GM23338 (cell line): ENCODE data around the gene DCTN2. TPM values are rescaled to one million over a fixed set of nuclear protein-coding genes. Genes with fewer than 3 reads are reported as not detected.

Experiments
- ATAC-seq: fragments of 200-7000 bp; cut with Tn5 transposase; 3 replicates; pipeline ENCODE4 v1.9.1; 2020
- DNase-seq: peaks from one replicate; pipeline ENCODE4 v3.0.0-alpha.2; 2015; ENCODE audit warnings: low spot score
- H2AFZ ChIP-seq: fragments of 200-600 bp; sonication (generic); 2 replicates; pipeline ENCODE4 v1.8.0; 2016; ENCODE audit warnings: antibody characterized with exemption, mild to moderate bottlenecking, moderate library complexity
- H3F3A ChIP-seq: fragments of 200-600 bp; sonication (generic); replicated peaks from 2 replicates; pipeline ENCODE4 v1.8.0; 2017; ENCODE audit warnings: antibody characterized with exemption, mixed run types, low read depth
- H3K27ac ChIP-seq: fragments of 200-600 bp; sonication (generic); 2 replicates; pipeline ENCODE4 v1.6.1; 2016; ENCODE audit warnings: low read depth
- H3K27me3 ChIP-seq: fragments of 200-600 bp; sonication (generic); 2 replicates; pipeline ENCODE4 v1.8.0; 2016; ENCODE audit warnings: mild to moderate bottlenecking, mixed run types, moderate library complexity; ENCODE audit not compliant: insufficient read depth
- H3K36me3 ChIP-seq: fragments of 200-600 bp; sonication (generic); 2 replicates; pipeline ENCODE4 v1.8.0; 2016; ENCODE audit warnings: mild to moderate bottlenecking; ENCODE audit not compliant: insufficient read depth
- H3K4me1 ChIP-seq: fragments of 200-600 bp; sonication (generic); 2 replicates; pipeline ENCODE4 v1.8.0; 2016; ENCODE audit warnings: mild to moderate bottlenecking, moderate library complexity; ENCODE audit not compliant: insufficient read depth
- H3K4me2 ChIP-seq: fragments of 200-600 bp; sonication (generic); 2 replicates; pipeline ENCODE4 v1.7.1; 2017; ENCODE audit warnings: mixed run types
- H3K4me3 ChIP-seq: fragments of 200-600 bp; sonication (generic); 2 replicates; pipeline ENCODE4 v1.6.1; 2016; ENCODE audit warnings: mixed run types
- H3K79me2 ChIP-seq: fragments of 200-600 bp; sonication (generic); replicated peaks from 2 replicates; pipeline ENCODE4 v1.8.0; 2017; ENCODE audit warnings: mild to moderate bottlenecking; ENCODE audit not compliant: insufficient read depth
- H3K9me2 ChIP-seq: fragments of 200-600 bp; sonication (generic); 2 replicates; pipeline ENCODE4 v1.8.0; 2017; ENCODE audit not compliant: insufficient read depth
- H4K20me1 ChIP-seq: fragments of 200-600 bp; sonication (generic); replicated peaks from 2 replicates; pipeline ENCODE4 v1.8.0; 2017; ENCODE audit warnings: mild to moderate bottlenecking; ENCODE audit not compliant: insufficient read depth
- H3K27ac Mint-ChIP-seq: 2 replicates; pipeline ENCODE4 v1.8.0; 2020; ENCODE audit warnings: inconsistent platforms, mild to moderate bottlenecking, moderate library complexity, mixed read lengths
- H3K27me3 Mint-ChIP-seq: 3 replicates; pipeline ENCODE4 v1.8.0; 2022; ENCODE audit warnings: low read depth, mild to moderate bottlenecking, moderate library complexity, mixed read lengths, inconsistent platforms; ENCODE audit not compliant: insufficient read depth, poor library complexity
- H3K36me3 Mint-ChIP-seq: 3 replicates; pipeline ENCODE4 v1.8.0; 2021; ENCODE audit warnings: low read depth, mild to moderate bottlenecking, inconsistent platforms, moderate library complexity, mixed read lengths
- H3K4me1 Mint-ChIP-seq: 3 replicates; pipeline ENCODE4 v1.8.0; 2020; ENCODE audit warnings: mild to moderate bottlenecking, inconsistent platforms, mixed read lengths
- H3K4me3 Mint-ChIP-seq: 3 replicates; pipeline ENCODE4 v1.8.0; 2021; ENCODE audit warnings: moderate library complexity, mild to moderate bottlenecking, inconsistent platforms, mixed read lengths
- H3K9me3 Mint-ChIP-seq: 3 replicates; pipeline ENCODE4 v1.8.0; 2020; ENCODE audit warnings: moderate library complexity, mild to moderate bottlenecking, inconsistent platforms, mixed read lengths
- CREB1 ChIP-seq: fragments of 250-450 bp; sonication (Bioruptor Pico); IDR thresholded peaks from 2 replicates; pipeline ENCODE4 v1.5.0; 2020; ENCODE audit warnings: low read depth, mild to moderate bottlenecking, moderate library complexity
- CTCF ChIP-seq, 2 experiments: fragments of 200-600 bp in 1 of 2; sonication (generic) in 1 of 2; conservative IDR thresholded peaks; 2 replicates each; pipeline versions ENCODE4 v1.5.1 to v1.6.1; 2016 to 2017; ENCODE audit warnings: antibody characterized with exemption in 2 of 2, low read depth in 2 of 2, mild to moderate bottlenecking in 2 of 2, moderate library complexity in 1 of 2
- EZH2 ChIP-seq: fragments of 200-600 bp; sonication (generic); IDR thresholded peaks from one replicate; pipeline ENCODE4 v1.8.0; 2017; ENCODE audit warnings: antibody characterized with exemption, mild to moderate bottlenecking, low read depth; ENCODE audit not compliant: unreplicated experiment
- EZH2phosphoT487 ChIP-seq: fragments of 200-600 bp; sonication (generic); IDR thresholded peaks from one replicate; pipeline ENCODE4 v1.8.1; 2018; ENCODE audit warnings: antibody characterized with exemption; ENCODE audit not compliant: unreplicated experiment
- POLR2AphosphoS5 ChIP-seq: IDR thresholded peaks from 2 replicates; pipeline ENCODE4 v1.6.1; 2016; ENCODE audit warnings: antibody characterized with exemption, low read depth
- REST ChIP-seq: IDR thresholded peaks from one replicate; pipeline ENCODE4 v1.6.1; 2018; ENCODE audit warnings: antibody characterized with exemption; ENCODE audit not compliant: unreplicated experiment
- ZNF331 ChIP-seq: fragments of 250-450 bp; sonication (Bioruptor Pico); IDR thresholded peaks from 2 replicates; pipeline ENCODE4 v1.5.0; 2020; ENCODE audit warnings: low read depth, mild to moderate bottlenecking, moderate library complexity
- ZNF462 ChIP-seq: fragments of 250-450 bp; sonication (Bioruptor Pico); IDR thresholded peaks from 2 replicates; pipeline ENCODE4 v1.5.0; 2020; ENCODE audit warnings: mild to moderate bottlenecking, moderate library complexity
- polyA plus RNA-seq: library from polyadenylated mRNA; unstranded; fragments of >200 nt; fragmentation: Nextera tagmentation; extraction: Ambion mirVana; gene quantifications from 2 replicates; pipeline ENCODE4 v1.2.1, GENCODE V29; 2016
- total RNA-seq: library from RNA; depleted of rRNA; stranded (reverse); fragments of >200 nt; shearing (Covaris generic); gene quantifications from 2 replicates; pipeline ENCODE4 v1.2.3, GENCODE V29; 2014

The DCTN2 gene
- total and polyA plus RNA-seq, 2 experiments from 2014 or later, result 56.1 to 157 TPM

- no peak for TF ChIP-seq REST
- no peak for TF ChIP-seq EZH2phosphoT487
- no peak for TF ChIP-seq EZH2
Measured at GRCh38 chr12:57577981-57578758, 31.2 kb upstream of the DCTN2 start (continued).

GRCh38 chr12:57576613-57577160 is 29.7 kb upstream of the DCTN2 start:
- peaks cover 4% of the 10 kb centered on the region for H3K27me3 Mint-ChIP-seq
- Histone ChIP-seq H4K20me1 (peaks cover 4% of the 10 kb centered on the region; the same call in 1 of the 2 replicates), H3K4me1 (no peaks in the 10 kb centered on the region), H3K36me3 (peaks cover 5% of the 10 kb centered on the region), H2AFZ (no peak overlapping the region), H3F3A (0 out of 2 replicates have a peak, but pooled peaks cover 2% of the 10 kb centered on the region), H3K4me2 (no peak overlapping the region), H3K4me3 (no peak overlapping the region), H3K27me3 (no peaks in the 10 kb centered on the region), H3K27ac (no peak overlapping the region), H3K79me2 (no peaks in the 10 kb centered on the region), H3K9me2 (no peaks in the 10 kb centered on the region)
- no peak for ATAC-seq
- H3K9me3 Mint-ChIP-seq, result no peaks in the 10 kb centered on the region
- no peak overlapping the region for H3K27ac Mint-ChIP-seq
- DNase-seq, result no peak
- H3K36me3 Mint-ChIP-seq, result peaks cover 67% of the 10 kb centered on the region
- no peak overlapping the region for H3K4me3 Mint-ChIP-seq
- H3K4me1 Mint-ChIP-seq, result no peaks in the 10 kb centered on the region
- TF ChIP-seq CTCF (conservative IDR thresholded peaks at IDR 0.05; ENCODE audit: low read depth in 2 of 2) (no peak), POLR2AphosphoS5 (no peak), CREB1 (CRISPR knock-in tag) (no peak), EZH2phosphoT487 (no peak), ZNF462 (CRISPR knock-in tag) (no peak), ZNF331 (CRISPR knock-in tag) (no peak)
